Heart right ventricle (tissue), 16 donors: ENCODE data around the gene HCFC1. TPM values are rescaled to one million over a fixed set of nuclear protein-coding genes. Genes with fewer than 3 reads are reported as not detected.

Experiments
- ATAC-seq, 8 donors: fragments of 200-7000 bp; cut with Tn5 transposase; one replicate each; pipeline ENCODE4 v1.9.1; 2020; ENCODE audit warnings: mild to moderate bottlenecking in 8 of 8, moderate library complexity in 8 of 8, moderate number of reproducible peaks in 1 of 8
- DNase-seq, 2 donors: peaks; one replicate each; pipeline ENCODE4 v3.0.0-alpha.2; 2020
- H3K27ac ChIP-seq, 10 donors: fragments of 200-600 bp; sonication (generic) in 2 of 10; one replicate each; pipeline versions ENCODE4 v1.5.0 to v1.8.0; 2020 to 2022; ENCODE audit warnings: mild to moderate bottlenecking in 3 of 10
- H3K27me3 ChIP-seq, 7 donors: fragments of 200-600 bp; one replicate each; pipeline ENCODE4 v1.8.0; 2021 to 2022; ENCODE audit warnings: mild to moderate bottlenecking in 2 of 7
- H3K36me3 ChIP-seq, 9 donors: fragments of 200-600 bp; sonication (generic) in 1 of 9; one replicate each; pipeline versions ENCODE4 v1.5.0 to v1.8.0; 2020 to 2022; ENCODE audit warnings: mild to moderate bottlenecking in 2 of 9
- H3K4me1 ChIP-seq, 9 donors: fragments of 200-600 bp; sonication (generic) in 1 of 9; one replicate each; pipeline versions ENCODE4 v1.5.0 to v1.8.0; 2020 to 2022; ENCODE audit warnings: mild to moderate bottlenecking in 4 of 9
- H3K4me3 ChIP-seq, 10 donors: fragments of 200-600 bp; sonication (generic) in 2 of 10; one replicate each; pipeline versions ENCODE4 v1.5.0 to v1.8.0; 2020 to 2022; ENCODE audit warnings: mild to moderate bottlenecking in 7 of 10, moderate library complexity in 2 of 10
- H3K9me3 ChIP-seq, 11 donors: fragments of 200-600 bp in 10 of 11; sonication (generic) in 2 of 11; one replicate each; pipeline versions ENCODE4 v1.5.0 to v1.8.0; 2013 to 2022; ENCODE audit warnings: mild to moderate bottlenecking in 2 of 11, control low read depth in 1 of 11, moderate library complexity in 1 of 11
- WGBS, 2 donors: extraction: QIAGEN DNeasy Blood & Tissue Kit; methylation state at CpG; one replicate each; pipeline ENCODE4 v1.1.7; 2013; ENCODE audit warnings: inconsistent platforms in 1 of 2; 5-methylcytosine and 5-hydroxymethylcytosine counted together
- intact Hi-C, 10 donors: fragments of 100-400 bp; cut with DNase I; formaldehyde crosslinking; loops; one replicate each; pipeline versions ENCODE4 v1.11.1 to v1.14.2; 2022
- long read RNA-seq, 3 donors: library from polyadenylated mRNA; unstranded; transcript quantifications; one replicate each; pipeline ENCODE4 v2.0.0, GENCODE V29; 2020 to 2021
- polyA plus RNA-seq, 2 donors: library from polyadenylated mRNA; stranded (reverse); fragments of 200-250 nt; gene quantifications; one replicate each; pipeline ENCODE4 v1.2.3, GENCODE V29; 2013
- total RNA-seq, 10 donors: library from RNA; stranded (reverse); fragmentation: NEBNext Ultra II Directional in 3 of 10; extraction: Animal tissue kit (Norgen Biotek cat#: 25700) in 3 of 10; gene quantifications; one replicate each; pipeline versions ENCODE4 v1.2.1 to v1.2.4, GENCODE V29; 2021 to 2023
- TF ChIP-seq, protein P1 (sequence below), 9 donors: fragments of 200-600 bp; sonication (generic) in 2 of 9; IDR thresholded peaks; one replicate each; pipeline versions ENCODE4 v1.5.0 to v1.8.0; 2021 to 2022; ENCODE audit warnings: antibody characterized with exemption in 9 of 9, mild to moderate bottlenecking in 5 of 9, moderate library complexity in 1 of 9
- donor health status: Arrhythmogenic right ventricular cardiomyopathy.
- donor health status: ischemic (EF 13 %, LVEDD 7.1; RV severe dilation, severe dysfunction).
- donor health status: healthy with polysubstance abuse.
- donor health status: DM: no; HTN: yes; CAD: no.
- donor health status: DM: no; HTN: no; CAD: no.
- donor health status: ischemic (EF 25% LVEDD 6.9; RV normal size, moderate dysfunction).
- donor health status: ischemic (EF 25% LVEDD 5.7; RV mildly dilated, moderate dysfunction).
- donor health status: healthy.
- donor health status: DM: yes; HTN: yes; CAD: no.
- donor health status: Ischemic cardiomyopathy.
- donor health status: ischemic (EF 35%, LVEDD 5.7; RV mildly dilated, moderate dysfunction).
- donor health status: nonischemic (EF 11% LVEDD 7.7; RV severe dilation, severe dysfunction).
- donor health status: DM: yes; HTN: yes; CAD: no.
- donor health status: PGD.
- donor health status: ischemic (EF 29% LVEDD 5.4; RV normal size, mild dysfunction).
- donor health status: nonischemic (EF 23%, LVEDD 6.1; RV moderate dilation, normal function).

The HCFC1 gene
- 10 to 100 TPM; 26.5 to 41.6 (median 31.7) TPM for total RNA-seq
- polyA plus RNA-seq, result 10 to 100 TPM; 12.3 to 13.9 TPM
- long read RNA-seq, donor 1, partial matches to known transcripts, result 10 of 10 reads
- long read RNA-seq, donor 1, other reads (novel, unspliced or antisense), result 0 of 10 reads
- long read RNA-seq, donor 2, partial matches to known transcripts, result 17 of 17 reads
- long read RNA-seq, donor 2, other reads (novel, unspliced or antisense), result 0 of 17 reads
- long read RNA-seq, donor 3, partial matches to known transcripts, result 18 of 18 reads
- long read RNA-seq, donor 3, other reads (novel, unspliced or antisense), result 0 of 18 reads

DNA sequence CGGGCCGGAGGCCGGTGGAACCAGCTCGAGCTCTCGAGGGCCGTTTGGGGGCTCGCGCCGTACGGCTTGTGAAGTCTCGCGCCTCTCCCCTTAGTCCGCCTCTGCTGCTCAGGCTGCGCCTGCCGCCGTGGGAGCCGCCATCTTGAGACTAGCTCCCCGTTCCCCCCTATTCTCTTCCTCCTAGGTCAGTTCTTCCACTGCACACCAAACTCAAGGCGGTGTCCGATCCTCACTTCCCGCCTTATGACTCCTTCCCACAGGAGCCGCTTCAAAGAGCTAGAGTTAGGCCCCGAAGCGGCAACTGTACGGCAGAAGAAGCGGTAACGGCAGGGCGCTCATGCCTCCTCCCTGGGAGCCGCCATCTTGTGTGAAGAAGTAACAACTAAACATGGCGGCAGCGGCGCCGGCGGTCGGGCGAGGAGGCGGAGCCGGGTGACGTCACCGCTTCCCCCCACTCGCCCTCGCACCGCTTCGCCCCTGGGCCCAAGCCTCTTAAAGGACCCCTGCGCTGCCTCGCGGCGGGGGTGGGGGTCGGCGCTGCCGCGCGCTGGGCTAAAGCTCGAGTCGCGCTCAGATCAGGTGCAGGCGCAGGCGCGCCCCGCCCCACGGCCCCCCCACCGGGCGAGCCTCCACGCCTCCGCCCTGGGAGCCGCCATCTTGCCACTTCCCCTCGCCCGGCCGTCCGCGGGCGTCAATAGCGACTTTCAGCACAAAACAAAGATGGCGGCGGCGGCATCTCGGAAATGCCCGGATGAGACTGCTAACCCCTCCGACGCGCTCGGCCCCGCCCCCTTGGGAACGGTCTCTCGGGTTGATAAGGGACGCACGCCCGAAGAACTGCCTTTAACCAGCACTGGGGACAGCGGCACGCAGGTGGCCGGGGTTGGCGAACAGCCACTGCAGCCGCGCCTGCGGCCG is at the start of gene HCFC1:
HCFC1 (minus strand) TSS at position 369 of the 918 bp plus-strand sequence. CDS start 978 bp downstream, outside the sequence.
- intact Hi-C loops, result no loop called here
- ATAC-seq, result peak; percentile 70 to 83 (median 77)

GRCh38 chrX:154021131-154021611 is 49.6 kb upstream of the HCFC1 start:
- DNase-seq (no peak), ATAC-seq (peak in 2 of 8 donors; percentile 20 to 28)
- Histone ChIP-seq H3K4me3 (no peak overlapping the region), H3K27me3 (peaks cover 0 to 73% (median 0%) of the 10 kb centered on the region in 7 donors), H3K27ac (peak overlapping the region in 3 of 10 donors; percentile 10 to 95 (median 27)), H3K4me1 (peaks cover 0 to 31% (median 10%) of the 10 kb centered on the region in 9 donors), H3K9me3 (no peaks in the 10 kb centered on the region), H3K36me3 (peaks cover 0 to 21% (median 0%) of the 10 kb centered on the region in 9 donors)
- intact Hi-C loops, result loop anchor here in 2 of 10 donors (2.0 to 10.0 kb wide), 2 partner anchors 26 to 74 kb away; partner anchors contain the start of gene MECP2 (in 1 of the 2)
- TF ChIP-seq, protein P1, sequence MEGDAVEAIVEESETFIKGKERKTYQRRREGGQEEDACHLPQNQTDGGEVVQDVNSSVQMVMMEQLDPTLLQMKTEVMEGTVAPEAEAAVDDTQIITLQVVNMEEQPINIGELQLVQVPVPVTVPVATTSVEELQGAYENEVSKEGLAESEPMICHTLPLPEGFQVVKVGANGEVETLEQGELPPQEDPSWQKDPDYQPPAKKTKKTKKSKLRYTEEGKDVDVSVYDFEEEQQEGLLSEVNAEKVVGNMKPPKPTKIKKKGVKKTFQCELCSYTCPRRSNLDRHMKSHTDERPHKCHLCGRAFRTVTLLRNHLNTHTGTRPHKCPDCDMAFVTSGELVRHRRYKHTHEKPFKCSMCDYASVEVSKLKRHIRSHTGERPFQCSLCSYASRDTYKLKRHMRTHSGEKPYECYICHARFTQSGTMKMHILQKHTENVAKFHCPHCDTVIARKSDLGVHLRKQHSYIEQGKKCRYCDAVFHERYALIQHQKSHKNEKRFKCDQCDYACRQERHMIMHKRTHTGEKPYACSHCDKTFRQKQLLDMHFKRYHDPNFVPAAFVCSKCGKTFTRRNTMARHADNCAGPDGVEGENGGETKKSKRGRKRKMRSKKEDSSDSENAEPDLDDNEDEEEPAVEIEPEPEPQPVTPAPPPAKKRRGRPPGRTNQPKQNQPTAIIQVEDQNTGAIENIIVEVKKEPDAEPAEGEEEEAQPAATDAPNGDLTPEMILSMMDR (IDR thresholded peaks at IDR 0.05), result no peak
- WGBS, 2 donors, result 70 to 72% methylated on average over 10 to 11 of the region's 11 CpGs

More for the DNA sequence above, at the start of gene HCFC1:
- peaks cover 0 to 28% (median 0%) of the 10 kb centered on the region in 7 donors for H3K27me3 ChIP-seq
- H3K4me3 ChIP-seq, result peak within 1 kb of the TSS; percentile 47 to 92 (median 83)
- peaks cover 5 to 55% (median 46%) of the 10 kb centered on the region in 9 donors for H3K4me1 ChIP-seq
- peak within 1 kb of the TSS; percentile 93 to 100 (median 100) for H3K27ac ChIP-seq
- peak; percentile 90 to 92 for DNase-seq
- TF ChIP-seq, protein P1 (IDR thresholded peaks at IDR 0.05), result no peak
- WGBS, 2 donors, result 0% methylated on average over 62 to 87 of the region's 96 CpGs
- no peaks in the 10 kb centered on the region for H3K36me3 ChIP-seq
- H3K9me3 ChIP-seq, result no peaks in the 10 kb centered on the region

GRCh38 chrX:154020536-154021115 is 49.0 kb upstream of the HCFC1 start:
- Histone ChIP-seq H3K36me3 (peaks cover 0 to 26% (median 0%) of the 10 kb centered on the region in 9 donors), H3K27ac (peak overlapping the region; percentile 79 to 95 (median 87)), H3K4me3 (peak overlapping the region in 9 of 10 donors; percentile 46 to 68 (median 60)), H3K9me3 (no peaks in the 10 kb centered on the region), H3K27me3 (peaks cover 0 to 68% (median 0%) of the 10 kb centered on the region in 7 donors), H3K4me1 (peaks cover 0 to 30% (median 10%) of the 10 kb centered on the region in 9 donors)
- no peak for DNase-seq
- TF ChIP-seq, protein P1 (IDR thresholded peaks at IDR 0.05), result no peak
- WGBS, 2 donors, result 63 to 72% methylated on average over 9 of the region's 9 CpGs
- peak in 3 of 8 donors; percentile 6 to 35 (median 8) for ATAC-seq
- intact Hi-C loops, result loop anchor here in 2 of 10 donors (2.0 to 10.0 kb wide), 2 partner anchors 26 to 74 kb away; partner anchors contain the start of gene MECP2 (in 1 of the 2)
